Activated naive CD8-positive, alpha-beta T cell treated with anti-CD3 and anti-CD28 coated beads, Interleukin-2, amount 50 U/mL, for 16 hours (primary cell): ENCODE measurements around the gene SAMMSON.

Experiments
- DNase-seq: peaks from one replicate; pipeline ENCODE4 v3.0.0-alpha.2; 2020; ENCODE audit warnings: low read depth, low spot score

The SAMMSON gene

GRCh38 chr3:70090322-70090913 lies 90.9 kb downstream of the SAMMSON start:
- DNase-seq = no peak

- DNase-seq = no peak
These were observed 94.7 kb downstream of the SAMMSON start for GRCh38 chr3:70094197-70094596.

DNA sequence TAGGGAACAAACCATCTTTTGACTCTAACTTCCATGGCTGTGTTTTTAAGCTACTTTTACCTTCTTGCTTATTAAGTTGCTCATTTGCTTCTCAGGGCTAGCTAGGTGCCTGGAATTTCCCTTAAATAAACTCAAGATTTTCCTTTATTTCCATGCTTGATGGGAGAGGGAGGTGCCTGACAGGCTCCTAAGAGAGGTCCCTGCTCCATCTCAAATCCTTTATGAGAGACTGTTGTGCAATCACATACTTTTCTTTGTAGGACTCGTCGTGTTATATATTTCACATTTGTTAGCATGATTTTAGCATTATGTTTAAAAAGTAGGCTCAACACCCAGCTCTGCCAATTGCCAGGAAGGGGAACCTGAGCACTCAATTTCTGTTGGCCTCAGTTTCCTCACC lies 95.7 kb downstream of the SAMMSON start:
- DNase-seq = no peak

GRCh38 chr3:70096376-70097066 lies 97.0 kb downstream of the SAMMSON start:
- no peak for DNase-seq

DNA sequence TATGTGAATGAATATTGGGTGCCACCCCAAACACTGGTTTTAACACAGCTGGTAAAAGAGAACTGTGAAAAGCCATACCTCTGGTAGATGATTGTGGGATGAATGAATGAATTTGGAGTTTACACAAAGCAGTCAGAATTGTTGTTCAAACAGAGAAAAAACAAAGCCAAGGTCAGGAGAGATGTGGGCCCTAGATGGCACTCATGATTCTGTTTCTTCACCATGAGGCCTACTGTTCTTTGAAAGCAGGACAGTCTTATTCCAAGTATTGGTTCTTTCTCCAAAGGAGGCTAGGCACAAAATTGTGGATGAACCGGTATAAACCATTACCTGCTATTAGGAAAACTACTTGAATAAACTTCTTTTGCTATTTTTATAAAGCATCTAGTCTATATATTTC lies 97.6 kb downstream of the SAMMSON start:
- DNase-seq = no peak

DNA sequence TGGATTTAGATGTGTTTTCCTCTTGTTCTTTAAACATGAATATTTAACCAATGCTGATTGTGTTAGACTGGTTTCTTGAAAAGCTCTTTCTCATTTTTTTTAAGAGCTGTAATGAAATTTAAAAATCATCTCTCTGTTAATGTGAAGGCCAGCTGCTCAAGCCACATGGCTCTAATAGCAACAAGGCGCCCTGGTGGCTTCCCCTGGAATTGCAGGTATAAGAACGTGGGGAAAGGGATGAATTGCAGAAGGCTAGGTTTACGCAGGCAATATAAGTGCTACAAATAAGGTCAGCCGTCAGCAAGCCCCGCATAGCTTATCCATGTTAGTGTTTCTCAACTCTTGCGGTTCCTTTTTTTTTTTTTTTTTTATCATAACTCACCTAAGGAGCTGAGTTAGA lies 108.5 kb downstream of the SAMMSON start:
- DNase-seq = no peak

- DNase-seq = no peak
These were observed 109.0 kb downstream of the SAMMSON start for GRCh38 chr3:70108546-70108945.

- DNase-seq = no peak
These were observed 110.5 kb downstream of the SAMMSON start for GRCh38 chr3:70110066-70110465.

DNA sequence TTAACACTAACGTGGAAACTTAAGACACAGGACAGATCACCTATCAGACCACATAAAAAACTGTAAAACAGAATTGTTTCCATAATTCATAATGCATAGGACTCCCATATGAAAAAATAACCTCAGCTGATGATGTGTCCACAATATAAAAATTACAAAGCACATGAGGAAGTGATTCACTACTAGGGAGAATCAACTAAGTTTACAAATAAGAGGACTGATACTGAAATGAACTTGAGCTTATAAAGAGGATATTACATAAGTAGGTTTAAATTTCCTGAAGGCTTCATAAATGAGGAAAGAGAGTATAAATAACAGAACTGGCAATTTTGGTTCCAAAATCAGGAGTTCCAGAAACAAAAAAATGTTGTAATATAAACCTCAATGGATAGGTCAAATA lies 111.9 kb downstream of the SAMMSON start:
- no peak for DNase-seq

DNA sequence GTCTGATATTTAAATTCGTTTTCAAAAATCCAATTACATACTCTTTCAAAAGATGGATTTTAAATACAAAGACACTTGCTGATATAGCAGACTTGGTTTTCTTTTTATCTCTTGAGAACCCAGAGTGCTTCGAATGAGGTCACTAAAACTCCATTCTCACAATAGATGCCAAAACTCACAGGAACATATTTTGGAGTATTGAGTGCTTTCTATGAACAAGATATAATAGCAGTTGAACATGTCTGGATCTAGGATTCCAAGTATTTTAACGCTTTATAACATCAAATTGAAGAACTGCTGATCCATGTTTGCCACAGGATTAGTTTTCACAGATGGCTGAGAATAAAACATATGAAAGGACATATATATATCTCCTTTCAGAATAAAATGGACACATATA lies 113.2 kb downstream of the SAMMSON start:
- DNase-seq = no peak

GRCh38 chr3:70114431-70114830 lies 114.9 kb downstream of the SAMMSON start:
- no peak for DNase-seq

- DNase-seq = no peak
These were observed 120.3 kb downstream of the SAMMSON start for GRCh38 chr3:70119879-70120278.
